Measurements from ENCODE around the gene CRY2. TPM values are rescaled to one million over a fixed set of nuclear protein-coding genes. Genes with fewer than 3 reads are reported as not detected.
"Not testable (repeated sequence)": the region's sequence is repeated elsewhere in the genome, so short reads cannot be mapped to it uniquely, and the experiment has no call there.

Gene CRY2
- 3.9 and 4.1 TPM in 2 replicates for total RNA-seq (2014; rRNA removed; shearing (Covaris generic))
- polyA plus RNA-seq (2015; cell fraction: cytosol; rRNA removed) = 2.6 and 3.5 TPM in 2 replicates
- 13.6 and 17.2 TPM in 2 replicates for polyA plus RNA-seq (2015; cell fraction: nucleus; rRNA removed)

DNA sequence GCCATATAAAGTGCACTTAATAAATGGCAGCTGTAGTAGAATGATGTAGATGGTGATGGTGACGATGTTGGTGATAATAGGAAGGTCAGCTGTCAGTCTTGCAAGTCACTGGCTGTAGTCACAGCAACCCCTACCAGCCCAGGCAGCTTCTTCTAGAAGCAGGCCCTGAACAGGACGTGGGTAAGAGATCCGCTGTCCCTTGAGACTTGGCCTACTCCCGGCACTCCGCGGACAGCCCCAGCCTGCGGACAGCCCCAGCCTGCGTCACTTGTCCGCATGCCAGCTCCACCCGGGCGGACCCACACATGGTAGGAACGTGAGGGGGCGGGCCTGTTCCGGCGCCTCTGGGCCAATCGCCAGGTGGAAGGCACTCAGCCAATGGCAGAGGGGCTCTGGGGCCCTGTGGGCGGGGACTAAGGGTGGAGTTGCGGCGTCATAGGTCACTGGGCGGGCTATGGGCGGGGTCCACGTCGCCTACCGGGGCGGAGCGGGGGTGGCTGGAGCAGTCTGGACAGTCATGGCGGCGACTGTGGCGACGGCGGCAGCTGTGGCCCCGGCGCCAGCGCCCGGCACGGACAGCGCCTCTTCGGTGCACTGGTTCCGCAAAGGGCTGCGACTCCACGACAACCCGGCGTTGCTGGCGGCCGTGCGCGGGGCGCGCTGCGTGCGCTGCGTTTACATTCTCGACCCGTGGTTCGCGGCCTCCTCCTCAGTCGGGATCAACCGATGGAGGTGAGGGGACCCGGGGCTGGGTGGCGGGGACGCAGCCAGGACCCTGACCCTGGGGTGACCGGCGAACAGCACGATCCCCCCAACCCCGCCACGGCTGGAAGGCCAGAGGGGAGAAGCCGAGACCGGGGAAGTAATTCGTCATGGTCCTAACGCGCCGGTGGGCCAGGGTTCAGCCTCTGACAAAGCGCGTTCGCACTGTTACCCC lies at the start of gene CRY2:
Gene CRY2 (plus strand): TSS at position 502 of the 937 bp plus-strand sequence. CDS start 16 bp downstream, at position 518.
- peak; percentile 94 for DNase-seq (ENCODE audit: low read depth)

- no peak for DNase-seq (ENCODE audit: low read depth)
These were observed 48.4 kb upstream of the CRY2 start for GRCh38 chr11:45798793-45799441.

DNA sequence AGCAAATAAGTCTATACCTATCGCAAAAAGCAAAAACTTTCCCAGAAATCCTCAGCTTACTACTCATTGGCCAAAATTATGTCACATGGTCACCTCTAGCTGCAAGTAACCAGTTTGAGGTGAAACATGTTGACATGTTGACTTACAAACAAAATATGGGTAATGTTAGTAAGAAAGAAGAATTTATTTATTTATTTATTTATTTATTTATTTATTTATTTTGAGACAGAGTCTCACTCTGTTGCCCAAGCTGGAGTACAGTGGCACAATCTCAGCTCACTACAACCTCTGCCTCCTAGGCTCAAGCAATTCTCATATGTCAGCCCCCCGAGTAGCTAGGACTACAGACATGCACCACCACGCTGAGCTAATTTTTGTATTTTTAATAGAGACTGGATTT lies 47.7 kb upstream of the CRY2 start:
- DNase-seq (ENCODE audit: low read depth) = no peak

DNA sequence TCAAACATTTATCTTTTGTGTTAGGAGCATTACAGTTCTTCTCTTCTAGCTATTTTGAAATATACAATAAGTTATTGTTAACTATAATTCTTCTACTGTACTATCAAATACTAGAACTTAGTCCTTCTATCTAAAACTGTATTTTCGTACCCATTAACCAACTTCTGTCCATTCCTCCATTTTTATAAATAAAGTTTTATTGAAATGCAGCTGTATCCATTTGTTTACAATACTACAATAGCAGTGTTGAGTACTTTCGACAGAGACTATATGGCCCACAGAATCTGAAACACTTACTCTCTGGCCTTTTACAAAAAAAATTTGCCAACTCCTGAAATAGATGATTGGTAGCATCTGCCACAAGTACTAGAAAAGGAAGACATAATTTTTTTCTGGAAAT lies 47.0 kb upstream of the CRY2 start:
- DNase-seq (ENCODE audit: low read depth) = no peak

GRCh38 chr11:45801723-45802315 lies 45.5 kb upstream of the CRY2 start:
- DNase-seq (ENCODE audit: low read depth) = no peak

DNA sequence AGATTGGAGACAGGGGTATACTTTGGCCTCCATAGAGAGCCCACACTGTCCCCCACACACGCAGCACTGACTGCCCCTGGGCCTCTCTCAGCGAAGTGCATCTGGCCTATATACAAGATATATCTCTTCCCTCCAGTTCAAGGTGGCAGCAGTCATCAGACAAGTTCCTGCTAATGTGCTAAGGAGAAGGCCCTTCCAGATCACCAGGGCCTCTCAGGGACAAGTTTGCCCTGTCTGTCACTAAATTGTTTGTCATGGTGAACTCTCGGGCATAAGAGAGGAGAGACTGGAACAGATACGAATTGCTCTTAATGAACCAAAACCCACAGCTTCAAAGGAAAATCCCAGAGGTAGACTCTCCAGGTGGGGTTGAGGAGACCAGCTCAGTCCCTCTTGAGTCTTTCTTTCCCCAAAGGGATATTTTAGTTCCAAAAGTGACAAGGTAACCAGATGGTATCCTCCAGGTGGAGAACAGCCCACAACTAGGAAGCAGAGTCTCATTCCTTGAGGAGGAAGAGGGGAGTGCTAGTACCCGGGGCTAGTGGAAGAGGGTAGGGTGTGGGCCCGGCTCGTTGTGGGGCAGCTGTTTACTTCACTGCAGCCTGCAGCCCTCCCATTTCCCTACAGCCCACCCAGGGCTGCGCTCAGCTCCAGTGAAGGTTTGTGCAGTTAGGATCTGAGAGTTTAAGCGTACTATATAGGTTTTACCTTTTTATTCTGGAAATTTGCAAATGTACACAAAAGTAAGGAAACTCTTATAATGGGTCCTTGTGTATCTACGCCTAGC lies 44.6 kb upstream of the CRY2 start:
- DNase-seq (ENCODE audit: low read depth) = no peak

- peak; percentile 38 for DNase-seq (ENCODE audit: low read depth)
These were observed 43.1 kb upstream of the CRY2 start for GRCh38 chr11:45803971-45804760.

DNA sequence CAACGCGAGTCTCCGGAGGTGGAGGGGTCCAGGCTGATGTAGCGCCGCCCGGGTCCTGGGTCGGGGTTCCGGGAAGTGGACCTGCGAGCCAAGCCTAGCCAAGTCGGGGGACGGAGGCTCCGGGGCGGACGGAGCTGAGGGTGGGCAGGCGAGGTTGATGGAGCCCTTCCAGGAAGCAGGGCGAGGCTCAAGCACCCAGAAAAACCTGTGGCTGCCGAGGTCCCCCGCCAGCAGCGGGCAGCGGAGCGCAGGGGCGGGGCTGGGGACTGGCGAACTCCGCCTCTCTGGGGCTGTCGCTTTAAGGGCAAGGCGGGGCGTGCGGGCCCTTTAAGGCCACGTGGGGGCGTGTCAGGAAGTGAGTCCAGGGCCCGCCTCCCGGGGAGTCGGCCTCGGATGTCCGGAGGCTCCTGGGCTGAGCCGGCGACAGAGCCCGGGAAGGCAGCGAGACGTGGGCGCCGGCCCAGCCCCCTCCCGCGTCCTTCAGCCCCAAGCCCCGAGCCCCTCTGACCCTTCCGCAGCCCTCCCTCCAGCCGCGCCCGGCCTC lies 42.4 kb upstream of the CRY2 start, which contains the start of gene SLC35C1:
Gene SLC35C1 (plus strand): TSS at position 389 of the 544 bp plus-strand sequence. CDS start 653 bp downstream, outside the sequence.
- peak; percentile 91 for DNase-seq (ENCODE audit: low read depth)

DNA sequence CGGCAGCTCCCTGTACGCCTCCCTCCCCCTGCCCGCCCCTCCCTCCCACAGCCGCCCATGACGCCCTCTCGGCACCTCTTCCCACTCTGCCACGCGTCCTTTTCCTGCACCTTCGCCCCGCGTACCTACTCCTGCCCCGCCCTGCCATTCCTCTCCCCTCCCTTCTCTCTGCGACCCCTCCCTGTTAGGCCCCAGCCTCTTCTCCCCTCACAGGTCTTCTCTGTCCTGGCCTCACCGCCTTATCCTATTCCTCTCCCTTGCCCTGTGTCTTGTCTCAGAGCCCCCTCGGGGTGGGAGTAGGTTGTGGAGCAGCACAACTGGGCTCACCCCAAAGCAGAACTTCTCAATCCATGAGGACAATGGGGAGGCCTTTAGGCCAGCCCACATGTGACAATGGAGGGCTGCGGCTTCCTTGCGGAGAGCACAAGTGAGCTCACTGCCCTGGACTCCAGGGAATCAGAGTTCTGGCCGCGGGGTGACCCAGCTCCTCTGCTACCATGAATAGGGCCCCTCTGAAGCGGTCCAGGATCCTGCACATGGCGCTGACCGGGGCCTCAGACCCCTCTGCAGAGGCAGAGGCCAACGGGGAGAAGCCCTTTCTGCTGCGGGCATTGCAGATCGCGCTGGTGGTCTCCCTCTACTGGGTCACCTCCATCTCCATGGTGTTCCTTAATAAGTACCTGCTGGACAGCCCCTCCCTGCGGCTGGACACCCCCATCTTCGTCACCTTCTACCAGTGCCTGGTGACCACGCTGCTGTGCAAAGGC lies 41.8 kb upstream of the CRY2 start:
- DNase-seq (ENCODE audit: low read depth) = peak; percentile 36

DNA sequence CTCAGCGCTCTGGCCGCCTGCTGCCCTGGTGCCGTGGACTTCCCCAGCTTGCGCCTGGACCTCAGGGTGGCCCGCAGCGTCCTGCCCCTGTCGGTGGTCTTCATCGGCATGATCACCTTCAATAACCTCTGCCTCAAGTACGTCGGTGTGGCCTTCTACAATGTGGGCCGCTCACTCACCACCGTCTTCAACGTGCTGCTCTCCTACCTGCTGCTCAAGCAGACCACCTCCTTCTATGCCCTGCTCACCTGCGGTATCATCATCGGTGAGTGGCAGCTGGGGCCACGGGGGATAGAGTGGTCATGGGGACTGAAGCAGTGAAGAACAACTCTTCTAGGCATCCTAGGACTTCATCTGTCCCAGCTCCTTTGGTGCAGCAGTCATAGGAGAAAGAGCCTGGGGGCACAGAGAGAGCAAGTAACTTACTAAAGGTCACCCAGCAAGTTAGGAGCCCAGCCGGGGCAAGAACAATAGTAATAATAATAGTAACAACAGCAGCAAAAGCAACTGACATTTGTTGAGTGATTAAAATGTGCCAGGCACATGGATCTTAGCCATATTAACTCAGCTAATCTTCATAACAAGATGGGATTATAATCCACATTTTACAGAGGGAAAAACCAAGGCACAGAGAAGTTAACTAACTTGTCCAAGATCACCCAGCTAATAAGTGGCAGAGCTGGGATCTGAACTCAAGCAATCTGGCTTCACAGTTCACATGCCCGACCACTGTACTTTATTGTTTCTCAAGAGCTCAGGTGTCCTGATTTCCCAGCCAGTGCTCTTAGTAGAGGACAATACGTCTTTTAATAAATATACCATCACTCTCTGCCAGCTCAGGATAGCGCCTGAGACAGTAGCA lies 41.0 kb upstream of the CRY2 start:
- DNase-seq (ENCODE audit: low read depth) = no peak

GRCh38 chr11:45806937-45807791 lies 40.1 kb upstream of the CRY2 start:
- no peak for DNase-seq (ENCODE audit: low read depth)

GRCh38 chr11:45807792-45808238 lies 39.5 kb upstream of the CRY2 start:
- no peak for DNase-seq (ENCODE audit: low read depth)

- DNase-seq (ENCODE audit: low read depth) = not testable (repeated sequence)
These were observed 38.8 kb upstream of the CRY2 start for GRCh38 chr11:45808427-45808826.

DNA sequence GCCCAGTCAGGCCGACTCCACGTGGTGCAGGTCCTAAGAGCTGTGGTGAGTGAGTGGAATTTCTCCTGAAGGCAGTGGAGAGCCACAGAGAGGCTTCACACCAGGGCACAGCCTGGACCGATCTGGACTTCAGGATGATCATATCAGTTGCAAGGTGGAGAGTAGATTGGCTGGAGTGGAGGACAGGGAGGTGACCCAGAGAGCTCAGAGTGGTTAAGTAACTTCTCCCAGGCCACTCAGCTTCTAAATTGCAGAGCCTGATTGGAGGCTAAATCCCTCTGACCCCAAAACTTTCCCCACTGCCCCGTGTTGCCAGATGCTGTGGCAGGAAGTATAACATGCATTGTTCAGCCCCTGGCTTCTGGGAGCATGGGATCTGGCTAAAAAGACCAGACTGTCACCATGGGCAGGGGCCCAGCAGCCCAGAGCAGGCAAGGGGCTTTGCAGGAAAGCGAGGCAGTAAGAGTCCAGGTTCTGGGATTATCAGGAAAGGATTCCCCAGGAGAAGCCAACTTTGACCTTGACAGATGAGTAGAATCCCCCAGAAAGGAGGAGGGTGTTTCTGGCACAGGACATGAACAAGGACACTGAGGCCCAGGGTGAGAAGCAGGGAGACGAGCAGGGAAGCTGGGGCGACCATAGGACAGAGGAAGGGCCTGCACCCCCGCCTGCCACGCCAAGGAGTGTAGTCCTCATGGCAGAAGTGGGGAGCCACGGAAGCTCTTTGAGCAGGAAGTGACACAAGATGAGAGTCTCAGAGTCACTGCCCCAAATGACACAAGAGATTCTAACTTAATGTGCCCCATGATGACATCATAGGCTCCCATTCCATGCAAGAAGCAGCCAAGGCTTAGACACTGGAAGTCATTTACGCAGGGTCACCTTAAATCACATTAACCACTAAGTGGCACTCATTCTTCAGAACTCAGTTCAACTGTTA lies 37.5 kb upstream of the CRY2 start:
- DNase-seq (ENCODE audit: low read depth) = no peak

GRCh38 chr11:45810431-45811108 lies 36.7 kb upstream of the CRY2 start:
- DNase-seq (ENCODE audit: low read depth) = no peak
